Measurements from ENCODE around the gene MED13.
"Not testable (repeated sequence)": the region's sequence is repeated elsewhere in the genome, so short reads cannot be mapped to it uniquely, and the experiment has no call there.

MED13 gene

DNA sequence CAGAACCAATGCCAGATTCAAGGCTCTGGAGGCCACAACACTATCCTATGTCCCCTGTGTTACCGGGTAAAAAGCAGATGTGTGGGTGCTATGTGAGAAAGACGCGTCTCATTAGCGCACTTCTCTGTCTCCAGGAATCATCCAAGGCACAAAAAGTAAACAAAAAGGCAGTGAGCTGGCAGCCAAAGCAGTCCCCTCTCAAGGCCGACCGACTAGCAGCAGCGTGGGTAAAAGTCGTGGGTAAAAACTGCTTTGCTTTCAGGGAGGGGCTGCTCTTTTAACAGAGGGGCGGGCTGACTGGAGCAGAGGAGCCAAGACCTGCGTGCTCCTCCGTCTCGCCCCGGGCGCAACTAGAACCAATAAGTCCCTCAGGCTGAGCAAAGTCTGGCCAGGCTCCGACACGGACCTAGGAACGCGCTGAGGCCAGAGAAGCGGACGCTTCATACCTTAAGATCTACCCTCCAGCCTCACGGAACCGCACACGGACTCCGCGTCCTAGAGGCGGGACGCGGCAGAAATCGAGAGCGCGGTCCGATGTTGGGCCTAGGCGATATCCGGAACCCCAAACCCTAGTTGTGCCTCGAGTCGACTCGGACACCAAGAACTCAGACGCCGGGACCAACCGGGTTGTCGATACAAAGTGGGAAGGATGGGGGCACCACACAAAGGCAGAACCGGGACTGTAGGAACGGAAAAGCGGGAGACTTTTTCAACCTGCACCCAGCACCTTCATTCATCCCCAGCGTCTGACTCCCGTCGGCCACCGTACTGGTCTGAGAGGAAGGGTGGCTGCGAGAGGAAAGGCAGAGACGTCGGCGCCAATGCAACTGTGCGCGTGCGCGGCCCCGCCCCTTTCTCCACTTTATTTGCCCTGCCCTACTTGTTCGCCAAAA is 137.6 kb downstream of the MED13 start, which contains the start of gene INTS2:
Gene INTS2 (minus strand): TSS at position 775 of the 893 bp plus-strand sequence. CDS start 1,338 bp downstream, outside the sequence.
- Histone ChIP-seq H3K4me3 (ENCODE audit: low read length in 2 of 2) (peak within 1 kb of the TSS; percentile 85 to 87), H3K18ac (ENCODE audit: low read length) (peak within 1 kb of the TSS; percentile 82), H3K79me1 (ENCODE audit: low read depth, low read length) (peaks cover 2% of the 10 kb centered on the region), H3K27me3 (ENCODE audit: control insufficient read depth in 3 of 3, insufficient read depth in 3 of 3, low read depth in 1 of 3, low read length in 3 of 3) (no peaks in the 10 kb centered on the region), H3K4ac (ENCODE audit: low read length) (no peak within 1 kb of the TSS), H4K8ac (ENCODE audit: low read depth, low read length) (peak within 1 kb of the TSS; percentile 58), H3K4me2 (ENCODE audit: insufficient read depth, low read length, poor library complexity, severe bottlenecking) (peak within 1 kb of the TSS; percentile 93), H4K91ac (ENCODE audit: low read depth, low read length, poor library complexity) (no peak within 1 kb of the TSS), H3K9ac (ENCODE audit: low read depth, low read length, poor library complexity) (peak within 1 kb of the TSS; percentile 94), H3K14ac (ENCODE audit: low read length) (no peak within 1 kb of the TSS), H3K23ac (ENCODE audit: low read depth, low read length, poor library complexity) (peak within 1 kb of the TSS; percentile 90), H3K4me1 (ENCODE audit: control insufficient read depth in 2 of 2, insufficient read depth in 1 of 2, low read depth in 1 of 2, low read length in 2 of 2) (peaks cover 3 to 5% of the 10 kb centered on the region in 2 donors), H2BK12ac (ENCODE audit: low read length) (no peak within 1 kb of the TSS), H2AK5ac (ENCODE audit: low read depth, low read length) (no peak within 1 kb of the TSS), H3K9me3 (replicated peaks in 1 of 2; ENCODE audit: control insufficient read depth in 2 of 2, insufficient read depth in 1 of 2, low read depth in 1 of 2, low read length in 2 of 2) (no peaks in the 10 kb centered on the region), H2BK120ac (ENCODE audit: low read depth, low read length) (peak within 1 kb of the TSS; percentile 4), H3K27ac (replicated peaks; ENCODE audit: low read length) (peak within 1 kb of the TSS; percentile 1), H3K36me3 (replicated peaks in 1 of 2; ENCODE audit: control insufficient read depth in 2 of 2, insufficient read depth in 2 of 2, low read length in 2 of 2) (peaks cover 4 to 19% of the 10 kb centered on the region in 2 donors), H2AFZ (ENCODE audit: low read length) (peak within 1 kb of the TSS; percentile 93), H2BK5ac (ENCODE audit: low read length) (no peak within 1 kb of the TSS), H2BK15ac (ENCODE audit: low read length) (no peak within 1 kb of the TSS)
- peak; percentile 87 for DNase-seq (ENCODE audit: low spot score)
- no CpG with 5 or more reads among the region's 58 CpGs for WGBS, 2 donors (ENCODE audit: extremely low coverage in 2 of 2, insufficient read length in 2 of 2, insufficient replicate concordance in 1 of 2)

DNA sequence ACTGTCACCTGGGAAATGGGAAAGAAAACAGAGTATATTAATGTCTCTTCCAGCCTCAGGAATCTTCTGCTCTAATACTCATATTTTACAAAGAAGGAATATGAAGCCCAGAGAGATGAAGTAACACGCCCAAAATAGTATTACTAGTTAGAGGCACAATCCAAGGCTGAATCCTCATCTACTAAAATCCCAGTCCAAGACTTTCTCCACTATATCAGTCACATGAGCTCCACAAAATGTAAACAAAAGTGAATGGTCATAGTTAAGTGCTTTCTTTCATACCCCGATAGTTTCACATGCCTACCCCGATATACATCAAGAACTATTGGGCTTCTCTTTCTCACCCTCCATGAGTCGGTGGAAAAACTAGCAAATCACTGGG is 138.3 kb downstream of the MED13 start:
- no CpG with 5 or more reads among the region's 4 CpGs for WGBS, 2 donors (ENCODE audit: extremely low coverage in 2 of 2, insufficient read length in 2 of 2, insufficient replicate concordance in 1 of 2)
- DNase-seq (ENCODE audit: low spot score), result no peak
- no peak overlapping the region for H2BK15ac ChIP-seq (ENCODE audit: low read length)

DNA sequence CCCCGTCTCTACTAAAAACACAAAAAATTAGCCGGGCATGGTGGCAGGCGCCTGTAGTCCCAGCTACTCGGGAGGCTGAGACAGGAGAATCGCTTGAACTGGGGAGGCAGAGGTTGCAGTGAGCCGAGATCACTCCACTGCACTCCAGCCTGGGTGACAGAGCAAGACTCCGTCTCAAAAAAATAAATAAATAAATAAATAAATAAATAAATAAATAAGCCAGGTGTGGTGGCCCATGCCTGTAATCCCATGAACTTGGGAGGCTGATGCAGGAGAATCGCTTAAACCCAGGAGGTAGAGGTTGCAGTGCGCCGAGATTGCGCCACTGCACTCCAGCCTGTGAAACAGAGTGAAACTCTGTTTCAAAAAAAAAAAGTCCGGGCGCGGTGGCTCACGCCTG is 149.9 kb downstream of the MED13 start:
- H3K23ac ChIP-seq (ENCODE audit: low read depth, low read length, poor library complexity); H3K9ac ChIP-seq (ENCODE audit: low read depth, low read length, poor library complexity); H3K27me3 ChIP-seq (ENCODE audit: control insufficient read depth in 3 of 3, insufficient read depth in 3 of 3, low read depth in 1 of 3, low read length in 3 of 3); DNase-seq (ENCODE audit: low spot score); H2AK5ac ChIP-seq (ENCODE audit: low read depth, low read length); H3K9me3 ChIP-seq (replicated peaks in 1 of 2; ENCODE audit: control insufficient read depth in 2 of 2, insufficient read depth in 1 of 2, low read depth in 1 of 2, low read length in 2 of 2); H4K8ac ChIP-seq (ENCODE audit: low read depth, low read length); H3K27ac ChIP-seq (replicated peaks; ENCODE audit: low read length); H2BK5ac ChIP-seq (ENCODE audit: low read length); H3K4me3 ChIP-seq (ENCODE audit: low read length in 2 of 2); H3K4ac ChIP-seq (ENCODE audit: low read length); H2BK15ac ChIP-seq (ENCODE audit: low read length); H3K18ac ChIP-seq (ENCODE audit: low read length); H3K4me1 ChIP-seq (ENCODE audit: control insufficient read depth in 2 of 2, insufficient read depth in 1 of 2, low read depth in 1 of 2, low read length in 2 of 2); H3K4me2 ChIP-seq (ENCODE audit: insufficient read depth, low read length, poor library complexity, severe bottlenecking); H2BK12ac ChIP-seq (ENCODE audit: low read length); H2BK120ac ChIP-seq (ENCODE audit: low read depth, low read length); H3K14ac ChIP-seq (ENCODE audit: low read length); H3K79me1 ChIP-seq (ENCODE audit: low read depth, low read length); H2AFZ ChIP-seq (ENCODE audit: low read length); H4K91ac ChIP-seq (ENCODE audit: low read depth, low read length, poor library complexity): not testable (repeated sequence)
- H3K36me3 ChIP-seq (replicated peaks in 1 of 2; ENCODE audit: control insufficient read depth in 2 of 2, insufficient read depth in 2 of 2, low read length in 2 of 2), result peaks cover 6 to 73% of the 10 kb centered on the region in 2 donors
- WGBS, 2 donors (ENCODE audit: extremely low coverage in 2 of 2, insufficient read length in 2 of 2, insufficient replicate concordance in 1 of 2), result no CpG with 5 or more reads among the region's 15 CpGs

More for the DNA sequence above, 138.3 kb downstream of the MED13 start:
- Histone ChIP-seq H3K4me2 (ENCODE audit: insufficient read depth, low read length, poor library complexity, severe bottlenecking) (peak overlapping the region; percentile 93), H3K9me3 (replicated peaks in 1 of 2; ENCODE audit: control insufficient read depth in 2 of 2, insufficient read depth in 1 of 2, low read depth in 1 of 2, low read length in 2 of 2) (no peaks in the 10 kb centered on the region), H3K4me3 (ENCODE audit: low read length in 2 of 2) (peak overlapping the region; percentile 85 to 87), H3K23ac (ENCODE audit: low read depth, low read length, poor library complexity) (no peak overlapping the region), H2BK5ac (ENCODE audit: low read length) (no peak overlapping the region), H3K27me3 (ENCODE audit: control insufficient read depth in 3 of 3, insufficient read depth in 3 of 3, low read depth in 1 of 3, low read length in 3 of 3) (no peaks in the 10 kb centered on the region), H2BK120ac (ENCODE audit: low read depth, low read length) (no peak overlapping the region), H3K18ac (ENCODE audit: low read length) (no peak overlapping the region), H2AK5ac (ENCODE audit: low read depth, low read length) (no peak overlapping the region), H3K36me3 (replicated peaks in 1 of 2; ENCODE audit: control insufficient read depth in 2 of 2, insufficient read depth in 2 of 2, low read length in 2 of 2) (peaks cover 4 to 23% of the 10 kb centered on the region in 2 donors), H3K14ac (ENCODE audit: low read length) (no peak overlapping the region), H2BK12ac (ENCODE audit: low read length) (no peak overlapping the region), H3K4ac (ENCODE audit: low read length) (no peak overlapping the region), H3K79me1 (ENCODE audit: low read depth, low read length) (peaks cover 2% of the 10 kb centered on the region), H4K8ac (ENCODE audit: low read depth, low read length) (no peak overlapping the region), H4K91ac (ENCODE audit: low read depth, low read length, poor library complexity) (no peak overlapping the region), H3K9ac (ENCODE audit: low read depth, low read length, poor library complexity) (peak overlapping the region; percentile 94), H3K4me1 (ENCODE audit: control insufficient read depth in 2 of 2, insufficient read depth in 1 of 2, low read depth in 1 of 2, low read length in 2 of 2) (peaks cover 3 to 5% of the 10 kb centered on the region in 2 donors), H2AFZ (ENCODE audit: low read length) (peak overlapping the region; percentile 93), H3K27ac (replicated peaks; ENCODE audit: low read length) (no peak overlapping the region)

DNA sequence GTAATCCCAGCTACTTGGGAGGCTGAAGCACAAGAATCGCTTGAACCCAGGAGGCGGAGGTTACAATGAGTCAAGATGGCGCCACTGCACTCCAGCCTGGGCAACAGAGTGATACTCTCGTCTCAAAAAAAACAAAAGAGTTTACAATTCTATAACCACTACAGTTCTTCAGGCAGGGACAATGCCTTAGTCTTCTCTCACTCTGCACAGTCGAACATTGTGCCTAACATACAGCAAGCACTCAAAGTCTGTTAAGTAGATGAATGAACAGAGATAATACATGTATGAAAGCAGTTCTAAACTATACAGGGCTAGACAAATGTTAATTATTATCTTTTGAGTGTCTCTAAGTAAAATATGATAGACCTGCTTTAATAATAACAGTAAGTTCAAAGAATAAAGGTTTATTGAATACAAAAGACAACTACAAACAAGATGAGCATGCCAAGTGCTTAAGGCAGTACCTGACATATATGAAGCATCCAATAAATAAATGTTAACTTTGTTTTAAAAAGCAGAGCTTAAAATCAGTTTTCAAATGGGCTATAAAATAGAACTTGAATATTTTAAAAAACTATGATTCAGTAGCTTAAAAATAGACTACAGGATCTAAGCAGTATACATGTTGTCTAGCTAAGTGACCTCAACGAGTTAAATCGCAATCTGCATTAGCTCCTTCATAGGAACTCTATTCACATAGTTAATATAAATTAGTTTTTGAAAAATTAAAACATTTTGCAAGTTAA is 156.6 kb downstream of the MED13 start:
- Histone ChIP-seq H3K27me3 (ENCODE audit: control insufficient read depth in 3 of 3, insufficient read depth in 3 of 3, low read depth in 1 of 3, low read length in 3 of 3) (no peaks in the 10 kb centered on the region), H3K4me2 (ENCODE audit: insufficient read depth, low read length, poor library complexity, severe bottlenecking) (no peak overlapping the region), H3K4me3 (ENCODE audit: low read length in 2 of 2) (no peak overlapping the region), H3K9me3 (replicated peaks in 1 of 2; ENCODE audit: control insufficient read depth in 2 of 2, insufficient read depth in 1 of 2, low read depth in 1 of 2, low read length in 2 of 2) (no peaks in the 10 kb centered on the region), H3K9ac (ENCODE audit: low read depth, low read length, poor library complexity) (no peak overlapping the region), H4K8ac (ENCODE audit: low read depth, low read length) (no peak overlapping the region), H2AK5ac (ENCODE audit: low read depth, low read length) (no peak overlapping the region), H3K27ac (replicated peaks; ENCODE audit: low read length) (no peak overlapping the region), H2BK15ac (ENCODE audit: low read length) (no peak overlapping the region), H3K18ac (ENCODE audit: low read length) (no peak overlapping the region), H2AFZ (ENCODE audit: low read length) (no peak overlapping the region), H3K23ac (ENCODE audit: low read depth, low read length, poor library complexity) (no peak overlapping the region), H3K14ac (ENCODE audit: low read length) (no peak overlapping the region), H2BK12ac (ENCODE audit: low read length) (no peak overlapping the region), H2BK120ac (ENCODE audit: low read depth, low read length) (no peak overlapping the region), H4K91ac (ENCODE audit: low read depth, low read length, poor library complexity) (no peak overlapping the region), H2BK5ac (ENCODE audit: low read length) (no peak overlapping the region), H3K79me1 (ENCODE audit: low read depth, low read length) (no peaks in the 10 kb centered on the region), H3K36me3 (replicated peaks in 1 of 2; ENCODE audit: control insufficient read depth in 2 of 2, insufficient read depth in 2 of 2, low read length in 2 of 2) (peaks cover 11 to 93% of the 10 kb centered on the region in 2 donors), H3K4me1 (ENCODE audit: control insufficient read depth in 2 of 2, insufficient read depth in 1 of 2, low read depth in 1 of 2, low read length in 2 of 2) (no peaks in the 10 kb centered on the region), H3K4ac (ENCODE audit: low read length) (no peak overlapping the region)
- no CpG with 5 or more reads among the region's 7 CpGs for WGBS, 2 donors (ENCODE audit: extremely low coverage in 2 of 2, insufficient read length in 2 of 2, insufficient replicate concordance in 1 of 2)
- no peak for DNase-seq (ENCODE audit: low spot score)
